B cell (primary cell): ENCODE results near the gene IFNG-AS1. TPM values are rescaled to one million over a fixed set of nuclear protein-coding genes. Genes with fewer than 3 reads are reported as not detected.

ENCODE experiments used
- ATAC-seq: fragments of 200-7000 bp; cut with Tn5 transposase; one replicate; pipeline ENCODE4 v1.10.0; 2021; ENCODE audit warnings: low read depth, mild to moderate bottlenecking, moderate number of reproducible peaks, moderate library complexity
- CTCF ChIA-PET: fragments of 350-600 bp; sonication (Branson Sonifier 250); formaldehyde crosslinking; loops from one replicate; lab custom pipeline; 2021; ENCODE audit warnings: antibody characterized with exemption, inconsistent platforms; lab: Charles Lee
- POLR2A ChIA-PET: fragments of 350-600 bp; sonication (Branson Sonifier 250); formaldehyde crosslinking; loops from one replicate; lab custom pipeline; 2021; ENCODE audit warnings: antibody characterized with exemption; lab: Charles Lee
- DNase-seq: peaks from one replicate; pipeline ENCODE4 v3.0.0; 2013
- H2AFZ ChIP-seq: 2 replicates; pipeline ENCODE4 v1.6.1; 2012; ENCODE audit warnings: mild to moderate bottlenecking, low read depth, low read length; ENCODE audit not compliant: insufficient read depth, poor library complexity, severe bottlenecking
- H3K27ac ChIP-seq, 2 donors: 1 replicate in 1 of 2; 2 replicates in 1 of 2; pipeline ENCODE4 v1.5.1; 2012 to 2013; ENCODE audit warnings: low read length in 2 of 2, mild to moderate bottlenecking in 2 of 2, moderate library complexity in 1 of 2
- H3K27me3 ChIP-seq, 4 experiments: fragments of 200-600 bp in 1 of 4; sonication (generic) in 1 of 4; replicated peaks in 1 of 4; 1 replicate in 2 of 4; 2 replicates in 2 of 4; pipeline versions ENCODE4 v1.6.1 to v1.7.0; 2013 to 2016; ENCODE audit warnings: low read length in 3 of 4, mild to moderate bottlenecking in 2 of 4, mixed read lengths in 1 of 4, moderate library complexity in 1 of 4; ENCODE audit not compliant: insufficient read depth in 4 of 4, control insufficient read depth in 3 of 4; ENCODE audit errors: control extremely low read depth in 1 of 4
- H3K36me3 ChIP-seq, 2 experiments: replicated peaks in 1 of 2; 1 replicate in 1 of 2; 2 replicates in 1 of 2; pipeline versions ENCODE4 v1.6.1 to v1.7.1; 2013; ENCODE audit warnings: low read length in 1 of 2; ENCODE audit not compliant: insufficient read depth in 2 of 2, control insufficient read depth in 1 of 2; ENCODE audit errors: control extremely low read depth in 1 of 2, extremely low read depth in 1 of 2
- H3K4me1 ChIP-seq, 2 donors: fragments of 200-600 bp in 1 of 2; sonication (generic) in 1 of 2; 1 replicate in 1 of 2; 2 replicates in 1 of 2; pipeline versions ENCODE4 v1.5.1 to v1.6.1; 2013 to 2017; ENCODE audit warnings: low read length in 2 of 2; ENCODE audit not compliant: control insufficient read depth in 2 of 2, insufficient read depth in 2 of 2
- H3K4me2 ChIP-seq: replicated peaks from 2 replicates; pipeline ENCODE3; 2012; ENCODE audit warnings: mild to moderate bottlenecking, low read depth, low read length; ENCODE audit not compliant: poor library complexity, severe bottlenecking
- H3K4me3 ChIP-seq, 5 experiments: fragments of 200-600 bp in 1 of 5; sonication (generic) in 1 of 5; 1 replicate in 3 of 5; 2 replicates in 2 of 5; pipeline versions ENCODE4 v1.5.1 to v1.7.0; 2011 to 2016; ENCODE audit warnings: low read length in 4 of 5, mild to moderate bottlenecking in 4 of 5, low read depth in 2 of 5, control low read depth in 1 of 5, moderate library complexity in 1 of 5; ENCODE audit not compliant: insufficient read depth in 1 of 5; ENCODE audit errors: control extremely low read depth in 1 of 5, extremely low read depth in 1 of 5
- H3K79me2 ChIP-seq: fragments of 200-600 bp; sonication (generic); one replicate; pipeline ENCODE4 v1.6.0; 2016; ENCODE audit warnings: low read length; ENCODE audit not compliant: control insufficient read depth, insufficient read depth
- H3K9ac ChIP-seq: fragments of 200-600 bp; sonication (generic); 2 replicates; pipeline ENCODE4 v1.6.1; 2017; ENCODE audit warnings: mild to moderate bottlenecking, low read length, moderate library complexity
- H3K9me3 ChIP-seq, 3 donors: one replicate each; pipeline versions ENCODE4 v1.6.1 to v1.7.1; 2013; ENCODE audit warnings: low read length in 2 of 3; ENCODE audit not compliant: control insufficient read depth in 2 of 3, insufficient read depth in 1 of 3; ENCODE audit errors: control extremely low read depth in 1 of 3
- H4K20me1 ChIP-seq: 2 replicates; pipeline ENCODE4 v1.6.0; 2012; ENCODE audit warnings: mild to moderate bottlenecking, low read length; ENCODE audit not compliant: insufficient read depth, control insufficient read depth, poor library complexity, severe bottlenecking
- H3K27ac Mint-ChIP-seq: one replicate; pipeline ENCODE4 v1.8.0; 2021; ENCODE audit warnings: mixed read lengths
- H3K27me3 Mint-ChIP-seq: one replicate; pipeline ENCODE4 v1.8.0; 2021; ENCODE audit warnings: mixed read lengths
- H3K4me1 Mint-ChIP-seq: one replicate; pipeline ENCODE4 v1.8.0; 2021; ENCODE audit warnings: mixed read lengths
- H3K4me3 Mint-ChIP-seq: one replicate; pipeline ENCODE4 v1.8.0; 2021; ENCODE audit warnings: mixed read lengths
- H3K9me3 Mint-ChIP-seq: one replicate; pipeline ENCODE4 v1.8.0; 2022; ENCODE audit warnings: mixed read lengths; ENCODE audit not compliant: insufficient read depth
- EZH2 ChIP-seq: IDR thresholded peaks from 2 replicates; pipeline ENCODE4 v1.6.1; 2012; ENCODE audit warnings: borderline replicate concordance, low read depth, mild to moderate bottlenecking, moderate library complexity, low read length; ENCODE audit not compliant: insufficient read depth, poor library complexity, severe bottlenecking
- intact Hi-C: fragments of 100-400 bp; cut with micrococcal nuclease; formaldehyde crosslinking; loops from one replicate; pipeline ENCODE4 v1.10.0; 2022
- polyA plus RNA-seq: library from polyadenylated mRNA; depleted of rRNA; stranded (reverse); fragments of >200 nt; gene quantifications from 2 replicates; pipeline ENCODE4 v1.2.3, GENCODE V29; 2012
- total RNA-seq, 2 donors: library from RNA; stranded (reverse); fragments of 120-200 nt in 1 of 2; gene quantifications; 1 replicate in 1 of 2; 2 replicates in 1 of 2; pipeline versions ENCODE4 v1.2.3 to v1.2.4, GENCODE V29; 2013 to 2022
- TF ChIP-seq, protein P1 (sequence below): fragments of 200-600 bp; IDR thresholded peaks from one replicate; pipeline ENCODE4 v1.8.0; 2022; ENCODE audit warnings: antibody characterized with exemption, mild to moderate bottlenecking

IFNG-AS1 gene
- total and polyA plus RNA-seq, 2 donors (not counting 1 experiment from before 2014, with no cell fraction given) = 1.8 to 19.0 TPM

DNA sequence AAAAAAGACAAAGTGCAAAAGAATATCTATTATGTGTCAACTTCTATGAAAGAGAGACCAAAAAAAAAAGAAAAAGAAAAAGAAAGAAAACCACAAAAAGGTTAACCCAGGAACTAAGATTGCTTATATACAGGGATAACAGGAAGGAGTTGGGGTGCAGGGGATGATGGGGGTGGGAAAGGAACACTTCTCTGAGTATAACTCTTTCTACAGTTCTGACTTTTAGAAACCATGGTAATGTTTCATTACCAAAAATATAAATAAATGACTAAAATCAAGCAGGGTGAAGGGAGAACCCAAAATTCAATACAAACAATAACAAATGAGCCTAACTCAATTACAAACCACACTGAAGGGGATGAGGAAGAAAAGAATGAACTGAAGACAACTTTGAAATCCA lies 9.1 kb downstream of the IFNG-AS1 start:
- no peak for TF ChIP-seq EZH2
- TF ChIP-seq, protein P1, sequence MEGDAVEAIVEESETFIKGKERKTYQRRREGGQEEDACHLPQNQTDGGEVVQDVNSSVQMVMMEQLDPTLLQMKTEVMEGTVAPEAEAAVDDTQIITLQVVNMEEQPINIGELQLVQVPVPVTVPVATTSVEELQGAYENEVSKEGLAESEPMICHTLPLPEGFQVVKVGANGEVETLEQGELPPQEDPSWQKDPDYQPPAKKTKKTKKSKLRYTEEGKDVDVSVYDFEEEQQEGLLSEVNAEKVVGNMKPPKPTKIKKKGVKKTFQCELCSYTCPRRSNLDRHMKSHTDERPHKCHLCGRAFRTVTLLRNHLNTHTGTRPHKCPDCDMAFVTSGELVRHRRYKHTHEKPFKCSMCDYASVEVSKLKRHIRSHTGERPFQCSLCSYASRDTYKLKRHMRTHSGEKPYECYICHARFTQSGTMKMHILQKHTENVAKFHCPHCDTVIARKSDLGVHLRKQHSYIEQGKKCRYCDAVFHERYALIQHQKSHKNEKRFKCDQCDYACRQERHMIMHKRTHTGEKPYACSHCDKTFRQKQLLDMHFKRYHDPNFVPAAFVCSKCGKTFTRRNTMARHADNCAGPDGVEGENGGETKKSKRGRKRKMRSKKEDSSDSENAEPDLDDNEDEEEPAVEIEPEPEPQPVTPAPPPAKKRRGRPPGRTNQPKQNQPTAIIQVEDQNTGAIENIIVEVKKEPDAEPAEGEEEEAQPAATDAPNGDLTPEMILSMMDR = no peak
- H2AFZ ChIP-seq = no peak overlapping the region
- no peaks in the 10 kb centered on the region for H3K9me3 Mint-ChIP-seq
- no peak for DNase-seq
- H3K27ac Mint-ChIP-seq = no peak overlapping the region
- H3K9me3 ChIP-seq = no peaks in the 10 kb centered on the region
- no peak overlapping the region for H3K4me3 Mint-ChIP-seq
- POLR2A ChIA-PET = no interaction called here
- intact Hi-C loops = no loop called here
- no peak overlapping the region for H3K9ac ChIP-seq
- no peaks in the 10 kb centered on the region for H3K27me3 Mint-ChIP-seq
- H3K4me1 ChIP-seq = peaks cover 6 to 12% of the 10 kb centered on the region in 2 donors
- H3K4me1 Mint-ChIP-seq = peaks cover 16% of the 10 kb centered on the region
- no peak overlapping the region for H3K4me3 ChIP-seq
- CTCF ChIA-PET = interaction anchor here (1.0 to 1.5 kb wide), 3 partner anchors 11 to 43 kb away, joined by 3 to 5 read pairs (median 3); no protein-coding TSS in a partner anchor
- peaks cover 35% of the 10 kb centered on the region for H3K79me2 ChIP-seq
- no peak for ATAC-seq
- H3K27ac ChIP-seq = no peak overlapping the region
- no peaks in the 10 kb centered on the region for H3K27me3 ChIP-seq
- H3K4me2 ChIP-seq = no peak overlapping the region
- peaks cover 0 to 11% of the 10 kb centered on the region in 2 experiments for H3K36me3 ChIP-seq
- no peaks in the 10 kb centered on the region for H4K20me1 ChIP-seq

DNA sequence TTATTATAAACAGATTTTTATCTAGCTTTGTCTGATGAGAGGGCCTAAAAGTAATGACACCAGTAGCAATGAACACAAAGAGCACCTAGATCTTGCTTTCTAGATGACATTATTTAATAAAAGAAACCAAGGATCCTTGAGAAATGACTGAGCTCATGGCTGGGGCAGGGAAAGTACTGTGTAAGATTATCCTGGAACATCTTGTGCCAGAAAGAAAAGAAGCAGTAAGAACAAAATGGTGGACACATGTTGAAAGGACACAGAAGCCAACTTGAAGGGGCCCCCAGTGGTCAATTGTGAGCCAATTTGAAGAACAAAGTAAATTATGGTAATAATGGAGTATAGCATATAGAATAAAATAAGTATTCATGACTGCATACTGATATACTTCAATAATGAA lies 10.0 kb downstream of the IFNG-AS1 start:
- CTCF ChIA-PET = interaction anchor here (1.0 to 4.0 kb wide), 5 partner anchors 9 to 42 kb away, joined by 3 to 24 read pairs (median 5); partner anchors contain the start of gene IFNG-AS1
- ATAC-seq (no peak), DNase-seq (no peak)
- Histone ChIP-seq H3K9me3 (no peaks in the 10 kb centered on the region), H3K9ac (no peak overlapping the region), H2AFZ (no peak overlapping the region), H3K79me2 (peaks cover 31% of the 10 kb centered on the region), H3K4me1 (peaks cover 6% of the 10 kb centered on the region in 2 donors), H4K20me1 (no peaks in the 10 kb centered on the region), H3K4me3 (no peak overlapping the region), H3K27ac (no peak overlapping the region), H3K27me3 (no peaks in the 10 kb centered on the region), H3K4me2 (no peak overlapping the region), H3K36me3 (peaks cover 0 to 13% of the 10 kb centered on the region in 2 experiments)
- POLR2A ChIA-PET = no interaction called here
- Mint-ChIP-seq H3K9me3 (no peaks in the 10 kb centered on the region), H3K4me1 (peaks cover 11% of the 10 kb centered on the region), H3K4me3 (no peak overlapping the region), H3K27ac (no peak overlapping the region), H3K27me3 (no peaks in the 10 kb centered on the region)
- intact Hi-C loops = no loop called here
- TF ChIP-seq, protein P1 = no peak
